ENCODE results near the gene TAF1C. TPM values are rescaled to one million over a fixed set of nuclear protein-coding genes. Genes with fewer than 3 reads are reported as not detected.

The TAF1C gene
- total and polyA plus RNA-seq, 2 of the 4 experiments (the other 2 are of a cell fraction), result 7.3 to 35.5 TPM

DNA sequence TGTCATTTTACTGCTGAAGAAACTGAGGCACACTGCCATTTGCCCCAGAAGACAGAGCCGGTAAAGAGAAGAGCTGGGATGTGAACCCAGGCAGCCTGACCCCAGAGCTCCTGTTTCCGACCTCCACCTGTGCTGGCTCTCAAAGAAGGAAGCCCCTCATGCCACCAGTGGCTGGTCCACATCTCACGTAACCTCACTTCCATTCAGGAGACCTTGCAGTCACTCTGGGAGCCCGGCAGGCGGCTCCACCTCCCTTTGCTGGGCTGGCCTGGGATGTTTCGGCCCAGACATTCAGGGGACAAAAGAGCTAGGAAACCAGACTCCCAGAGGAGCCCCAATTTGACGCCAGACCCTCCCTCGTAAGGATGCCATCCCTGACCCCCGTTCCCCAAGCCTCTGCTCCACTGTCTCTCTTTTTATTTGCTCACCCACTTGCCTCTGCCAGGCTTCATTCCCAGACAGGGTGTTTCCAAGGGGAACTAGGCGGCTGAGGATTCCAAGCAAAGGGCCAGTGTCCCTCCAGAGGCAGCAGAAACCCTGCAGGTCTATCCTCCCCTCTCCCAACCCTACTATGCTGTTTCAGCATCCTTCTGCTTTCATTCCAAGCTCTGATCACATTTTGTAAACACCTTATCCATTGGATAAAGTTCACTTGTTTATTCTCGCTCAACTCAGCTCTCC, 2.8 kb downstream of the TAF1C start:
- Histone ChIP-seq H2BK20ac (ENCODE audit: low read depth, low read length) (no peak overlapping the region), H3K36me3 (ENCODE audit: control insufficient read depth, insufficient read depth, low read length) (peaks cover 49% of the 10 kb centered on the region), H3K4me2 (ENCODE audit: low read depth, low read length) (no peak overlapping the region), H3K23ac (ENCODE audit: low read depth, low read length) (no peak overlapping the region), H2AK9ac (replicated peaks; ENCODE audit: low read depth, low read length, poor library complexity) (no peak overlapping the region), H4K8ac (ENCODE audit: low read depth in 2 of 2, low read length in 2 of 2) (no peak overlapping the region), H3K14ac (replicated peaks; ENCODE audit: low read depth, low read length) (no peak overlapping the region), H2AK5ac (ENCODE audit: low read depth, low read length) (no peak overlapping the region), H3K4ac (ENCODE audit: low read depth, low read length) (no peak overlapping the region), H3K27me3 (ENCODE audit: control insufficient read depth, insufficient read depth, low read length) (no peaks in the 10 kb centered on the region), H3K9ac (ENCODE audit: low read depth, low read length) (no peak overlapping the region), H2BK5ac (ENCODE audit: low read depth, low read length, poor library complexity, severe bottlenecking) (no peak overlapping the region), H3K4me3 (ENCODE audit: insufficient read depth, low read depth, low read length) (no peak overlapping the region), H2BK120ac (ENCODE audit: low read depth, low read length) (no peak overlapping the region), H3K9me3 (ENCODE audit: control insufficient read depth, insufficient read depth, low read length) (no peaks in the 10 kb centered on the region), H3K56ac (ENCODE audit: extremely low read depth, insufficient read depth, low read length) (no peak overlapping the region), H3K4me1 (ENCODE audit: control insufficient read depth, insufficient read depth, low read length) (peaks cover 3% of the 10 kb centered on the region), H4K20me1 (ENCODE audit: insufficient read depth, low read length) (0 out of 2 replicates have a peak, but pooled peaks cover 9% of the 10 kb centered on the region), H3K18ac (ENCODE audit: low read depth, low read length) (no peak overlapping the region), H2BK15ac (ENCODE audit: low read depth, low read length) (no peak overlapping the region), H3K27ac (ENCODE audit: insufficient read depth, low read length) (no peak overlapping the region), H4K5ac (ENCODE audit: low read depth, low read length) (no peak overlapping the region), H3K79me1 (ENCODE audit: low read depth in 1 of 2, low read length in 2 of 2) (peaks cover 16 to 48% of the 10 kb centered on the region in 2 experiments), H2AFZ (replicated peaks; ENCODE audit: low read length, poor library complexity) (no peak overlapping the region), H4K91ac (ENCODE audit: insufficient read depth, low read depth, low read length) (no peak overlapping the region), H3K9me1 (ENCODE audit: insufficient read depth, low read length) (peaks cover 6% of the 10 kb centered on the region; the same call in 1 of the 2 replicates)
- in situ Hi-C loops (cut with MboI; ENCODE audit: low sequenced_read_pairs), result no loop called here
- ChIA-PET POLR2A (ENCODE audit: unreplicated experiment) (interaction anchor here (0.5 kb wide), 1 partner anchor 58 kb away, joined by 3 read pairs; no protein-coding TSS in a partner anchor), CTCF (no interaction called here)
- intact Hi-C loops (cut with micrococcal nuclease), result no loop called here
- dilution Hi-C loops (cut with HindIII; ENCODE audit: low sequenced_read_pairs, unreplicated experiment), result no loop called here
- WGBS, 2 experiments (ENCODE audit: extremely low coverage in 2 of 2, insufficient read length in 1 of 2), result 85% methylated on average over 3 of the region's 11 CpGs; no CpG with 5 or more reads in 1 of the 2 experiments
- DNase-seq (no peak), ATAC-seq (ENCODE audit: low read depth) (no peak)
- TF ChIP-seq, protein P1, sequence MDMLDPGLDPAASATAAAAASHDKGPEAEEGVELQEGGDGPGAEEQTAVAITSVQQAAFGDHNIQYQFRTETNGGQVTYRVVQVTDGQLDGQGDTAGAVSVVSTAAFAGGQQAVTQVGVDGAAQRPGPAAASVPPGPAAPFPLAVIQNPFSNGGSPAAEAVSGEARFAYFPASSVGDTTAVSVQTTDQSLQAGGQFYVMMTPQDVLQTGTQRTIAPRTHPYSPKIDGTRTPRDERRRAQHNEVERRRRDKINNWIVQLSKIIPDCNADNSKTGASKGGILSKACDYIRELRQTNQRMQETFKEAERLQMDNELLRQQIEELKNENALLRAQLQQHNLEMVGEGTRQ (IDR thresholded peaks at IDR 0.05; ENCODE audit: low read depth, low read length), result no peak
- TF ChIP-seq CEBPB (IDR thresholded peaks at IDR 0.05; ENCODE audit: low read depth, low read length), result no peak
- no peak for TF ChIP-seq RAD21 (IDR thresholded peaks at IDR 0.05; ENCODE audit: low read length)
- no peak for TF ChIP-seq SMC3 (IDR thresholded peaks at IDR 0.05; ENCODE audit: low read depth, low read length)
- TF ChIP-seq MAZ (IDR thresholded peaks at IDR 0.05; ENCODE audit: borderline replicate concordance, low read depth, low read length), result no peak
- no peak for TF ChIP-seq FOS (IDR thresholded peaks at IDR 0.05; ENCODE audit: low read depth, low read length)
- no peak for TF ChIP-seq BHLHE40 (IDR thresholded peaks at IDR 0.05; ENCODE audit: low read depth, low read length)
- TF ChIP-seq, protein P2, sequence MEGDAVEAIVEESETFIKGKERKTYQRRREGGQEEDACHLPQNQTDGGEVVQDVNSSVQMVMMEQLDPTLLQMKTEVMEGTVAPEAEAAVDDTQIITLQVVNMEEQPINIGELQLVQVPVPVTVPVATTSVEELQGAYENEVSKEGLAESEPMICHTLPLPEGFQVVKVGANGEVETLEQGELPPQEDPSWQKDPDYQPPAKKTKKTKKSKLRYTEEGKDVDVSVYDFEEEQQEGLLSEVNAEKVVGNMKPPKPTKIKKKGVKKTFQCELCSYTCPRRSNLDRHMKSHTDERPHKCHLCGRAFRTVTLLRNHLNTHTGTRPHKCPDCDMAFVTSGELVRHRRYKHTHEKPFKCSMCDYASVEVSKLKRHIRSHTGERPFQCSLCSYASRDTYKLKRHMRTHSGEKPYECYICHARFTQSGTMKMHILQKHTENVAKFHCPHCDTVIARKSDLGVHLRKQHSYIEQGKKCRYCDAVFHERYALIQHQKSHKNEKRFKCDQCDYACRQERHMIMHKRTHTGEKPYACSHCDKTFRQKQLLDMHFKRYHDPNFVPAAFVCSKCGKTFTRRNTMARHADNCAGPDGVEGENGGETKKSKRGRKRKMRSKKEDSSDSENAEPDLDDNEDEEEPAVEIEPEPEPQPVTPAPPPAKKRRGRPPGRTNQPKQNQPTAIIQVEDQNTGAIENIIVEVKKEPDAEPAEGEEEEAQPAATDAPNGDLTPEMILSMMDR (conservative IDR thresholded peaks at IDR 0.05; ENCODE audit: low read depth, low read length), result no peak
- BruUV-seq (replicated peaks), result no TSS peak
